T-helper 9 cell (primary cell): ENCODE results near the gene SMC6.

Source experiments
- DNase-seq: peaks from one replicate; pipeline ENCODE4 v3.0.0-alpha.2; 2020
- total RNA-seq, 2 donors: gene quantifications; one replicate each; lab custom pipeline; 2026; lab: John Stamatoyannopoulos, UW

The SMC6 gene, protein sequence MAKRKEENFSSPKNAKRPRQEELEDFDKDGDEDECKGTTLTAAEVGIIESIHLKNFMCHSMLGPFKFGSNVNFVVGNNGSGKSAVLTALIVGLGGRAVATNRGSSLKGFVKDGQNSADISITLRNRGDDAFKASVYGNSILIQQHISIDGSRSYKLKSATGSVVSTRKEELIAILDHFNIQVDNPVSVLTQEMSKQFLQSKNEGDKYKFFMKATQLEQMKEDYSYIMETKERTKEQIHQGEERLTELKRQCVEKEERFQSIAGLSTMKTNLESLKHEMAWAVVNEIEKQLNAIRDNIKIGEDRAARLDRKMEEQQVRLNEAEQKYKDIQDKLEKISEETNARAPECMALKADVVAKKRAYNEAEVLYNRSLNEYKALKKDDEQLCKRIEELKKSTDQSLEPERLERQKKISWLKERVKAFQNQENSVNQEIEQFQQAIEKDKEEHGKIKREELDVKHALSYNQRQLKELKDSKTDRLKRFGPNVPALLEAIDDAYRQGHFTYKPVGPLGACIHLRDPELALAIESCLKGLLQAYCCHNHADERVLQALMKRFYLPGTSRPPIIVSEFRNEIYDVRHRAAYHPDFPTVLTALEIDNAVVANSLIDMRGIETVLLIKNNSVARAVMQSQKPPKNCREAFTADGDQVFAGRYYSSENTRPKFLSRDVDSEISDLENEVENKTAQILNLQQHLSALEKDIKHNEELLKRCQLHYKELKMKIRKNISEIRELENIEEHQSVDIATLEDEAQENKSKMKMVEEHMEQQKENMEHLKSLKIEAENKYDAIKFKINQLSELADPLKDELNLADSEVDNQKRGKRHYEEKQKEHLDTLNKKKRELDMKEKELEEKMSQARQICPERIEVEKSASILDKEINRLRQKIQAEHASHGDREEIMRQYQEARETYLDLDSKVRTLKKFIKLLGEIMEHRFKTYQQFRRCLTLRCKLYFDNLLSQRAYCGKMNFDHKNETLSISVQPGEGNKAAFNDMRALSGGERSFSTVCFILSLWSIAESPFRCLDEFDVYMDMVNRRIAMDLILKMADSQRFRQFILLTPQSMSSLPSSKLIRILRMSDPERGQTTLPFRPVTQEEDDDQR
- total RNA-seq = 32.6 to 52.3 reads per million in 2 donors

DNA sequence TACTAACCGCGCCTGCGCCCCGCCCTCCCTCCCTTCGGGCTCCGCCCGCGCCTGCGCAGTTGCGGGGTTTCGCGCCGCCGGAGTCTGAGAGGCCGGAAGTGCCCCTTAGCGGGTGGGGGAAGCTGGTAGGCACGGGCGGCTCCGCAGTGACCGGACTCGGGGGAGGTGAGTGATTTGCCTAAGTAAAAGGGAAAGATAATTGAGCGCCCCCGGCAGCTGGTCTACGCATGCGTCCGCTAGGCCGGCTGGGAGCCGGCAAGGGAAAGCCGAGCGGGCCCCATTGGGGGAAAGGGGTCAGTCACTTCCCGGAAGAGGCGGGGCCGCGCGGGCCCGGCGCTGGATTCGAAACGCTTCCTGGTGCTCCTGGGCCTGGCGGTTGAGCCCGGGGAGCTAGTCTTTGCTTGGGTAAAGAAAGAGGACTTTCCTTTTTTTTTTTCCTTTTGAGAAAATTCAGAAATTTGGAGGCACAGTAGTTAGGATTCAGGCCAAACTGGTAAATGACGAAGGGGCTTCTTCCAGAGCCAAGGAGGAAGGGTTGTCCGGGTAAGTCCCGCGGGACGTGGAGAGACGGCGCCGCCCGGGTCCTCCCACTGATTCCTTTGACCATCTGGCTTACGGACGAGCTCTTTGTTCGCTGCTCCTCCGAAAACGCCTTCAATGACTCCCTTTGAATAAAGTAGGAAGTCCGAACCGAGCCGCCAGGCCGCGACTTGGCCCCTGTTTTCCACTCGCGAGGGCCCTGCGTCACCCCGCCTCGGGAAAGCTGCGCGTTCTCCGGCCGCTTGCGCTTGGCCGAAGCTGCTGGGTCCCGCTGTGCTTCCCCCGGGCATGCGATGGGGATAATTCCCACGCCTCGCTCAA, at the start of gene SMC6, which contains the start of gene GEN1:
Gene SMC6, minus strand, starts transcription at position 8 of the 861 bp plus-strand sequence. CDS start 7,864 bp downstream, outside the sequence.
Gene GEN1, plus strand, starts transcription at position 336 of the 861 bp plus-strand sequence. CDS start 5,806 bp downstream, outside the sequence.
- peak; percentile 87 for DNase-seq

DNA sequence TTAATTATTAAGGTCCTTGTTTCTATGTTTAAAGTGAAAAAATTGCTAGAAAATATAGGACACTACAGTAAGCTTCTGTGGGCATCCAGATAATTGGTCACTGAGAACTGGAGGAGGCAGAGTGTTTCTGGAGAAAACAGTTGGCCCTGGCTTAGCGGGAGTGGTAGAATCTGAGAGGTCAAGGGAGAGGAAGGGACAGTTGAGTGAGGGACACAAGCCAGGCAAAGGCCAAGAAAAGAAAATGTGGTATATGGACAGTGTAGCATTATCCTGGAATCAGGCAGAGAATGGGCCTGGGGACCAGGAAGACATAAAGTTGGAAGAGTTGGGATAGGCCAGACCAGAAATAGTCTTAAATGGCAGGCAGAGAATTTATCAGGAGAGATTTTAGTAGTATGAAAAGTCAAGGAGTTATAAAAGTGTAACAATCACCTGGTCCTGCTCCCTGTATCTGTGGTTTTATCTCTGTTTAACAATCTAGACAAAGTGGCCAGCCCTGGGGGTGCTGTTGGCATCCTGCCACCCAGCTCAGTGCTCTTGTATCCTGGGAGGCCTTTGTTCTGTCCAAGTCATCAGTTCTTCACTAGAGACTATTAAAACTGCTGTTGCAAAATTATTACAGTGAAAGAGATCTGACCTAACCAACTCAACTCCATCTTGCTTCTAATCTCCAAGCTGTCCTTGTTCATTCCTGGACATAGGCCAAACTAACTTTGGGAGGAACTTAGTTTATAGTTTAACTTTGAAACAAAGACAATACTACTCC, 47.3 kb upstream of the SMC6 start:
- no peak for DNase-seq

DNA sequence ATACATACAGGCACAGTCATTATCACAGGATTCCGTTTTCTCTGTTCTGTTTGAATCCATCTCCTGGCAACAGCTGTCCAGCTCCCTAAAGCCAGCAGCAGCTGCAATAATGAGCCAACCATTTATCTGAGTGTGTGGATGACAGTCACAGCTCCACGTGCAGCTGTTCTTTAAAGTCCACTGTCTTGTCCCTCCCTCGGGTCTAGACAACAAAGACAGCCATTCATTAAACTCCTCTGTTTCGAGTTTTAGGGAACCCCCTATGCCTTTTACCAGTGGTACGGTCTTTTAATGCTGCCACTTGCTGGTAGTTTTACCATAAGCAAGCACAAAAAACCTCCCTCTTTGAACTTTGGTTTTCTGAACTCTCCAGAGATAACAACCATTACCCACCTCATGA, 46.6 kb upstream of the SMC6 start:
- no peak for DNase-seq

DNA sequence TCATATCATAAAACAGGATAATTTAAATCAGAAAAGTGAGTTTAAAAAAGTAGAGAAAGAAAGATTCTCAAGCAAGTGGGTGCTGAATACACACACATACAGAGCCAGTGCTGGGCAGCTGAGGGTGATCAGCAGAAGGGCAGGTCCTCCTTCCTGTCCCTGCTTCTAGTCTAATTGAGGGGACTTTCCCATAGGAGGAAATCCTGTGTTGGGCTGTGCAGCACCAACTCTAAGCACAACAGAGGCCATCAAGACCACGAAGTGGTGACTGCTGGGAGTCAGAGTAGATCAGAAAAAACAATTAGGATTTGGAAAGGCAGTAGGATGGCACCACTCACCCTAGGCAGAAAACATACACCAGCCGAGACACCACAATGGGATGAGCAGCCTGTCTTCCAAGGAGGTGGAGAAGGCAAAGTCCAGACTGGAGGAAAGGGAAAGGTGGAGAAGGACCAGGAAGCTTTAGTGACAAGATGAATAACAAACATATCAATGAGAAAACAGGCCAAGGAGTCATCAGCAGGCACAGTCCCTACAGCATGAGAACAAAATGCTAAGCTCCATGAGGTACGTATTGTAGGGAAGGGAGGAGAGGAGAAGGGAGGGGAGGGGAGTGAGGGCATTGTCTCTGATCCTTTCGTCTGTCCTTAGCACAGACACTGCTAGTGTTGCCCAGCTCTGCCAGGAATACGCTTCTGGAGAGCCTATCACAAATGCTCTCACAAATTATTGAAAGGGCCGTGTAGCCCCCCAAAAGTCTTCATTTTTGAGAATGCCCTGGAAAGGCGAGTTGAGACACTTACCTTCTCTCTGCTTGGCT, 45.9 kb upstream of the SMC6 start:
- DNase-seq = no peak

DNA sequence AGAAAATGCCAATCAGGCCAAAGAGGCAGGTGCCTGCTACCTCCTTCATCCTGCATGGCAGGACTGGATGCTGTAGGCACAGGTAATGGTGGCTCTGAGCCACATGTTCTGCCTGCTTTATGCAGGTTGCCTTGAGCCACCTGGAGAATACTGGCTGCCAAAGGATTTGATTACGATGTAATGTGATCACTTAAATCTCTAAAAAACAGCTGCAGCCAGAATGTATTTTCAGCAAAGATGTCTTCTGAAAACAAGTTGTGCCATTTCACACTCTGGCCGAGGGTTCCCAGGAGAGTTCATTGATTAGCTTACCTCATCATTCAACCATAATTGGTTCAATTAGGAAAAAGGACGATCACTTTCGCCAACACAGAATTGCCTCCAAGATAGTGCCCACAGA, 44.7 kb upstream of the SMC6 start:
- DNase-seq = no peak

DNA sequence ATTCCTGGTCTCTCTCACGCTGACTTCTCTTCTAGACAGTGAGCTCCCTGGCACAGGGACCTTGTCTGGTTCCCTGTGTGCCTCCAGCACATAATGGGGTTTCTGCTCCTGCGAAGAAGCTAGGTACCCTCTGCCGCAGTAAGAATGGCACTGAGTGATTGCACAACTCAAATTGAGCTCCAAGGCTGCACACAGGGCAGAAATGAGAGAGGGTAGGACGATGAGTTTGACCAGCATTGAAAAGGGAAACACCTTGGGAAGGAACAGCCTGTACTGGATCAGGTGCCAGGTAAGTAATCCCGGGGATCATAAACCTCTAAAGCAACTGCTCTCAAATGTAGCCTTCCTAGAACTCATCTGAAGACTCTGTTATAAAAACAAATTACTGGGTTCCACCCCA, 41.7 kb upstream of the SMC6 start:
- DNase-seq = no peak

DNA sequence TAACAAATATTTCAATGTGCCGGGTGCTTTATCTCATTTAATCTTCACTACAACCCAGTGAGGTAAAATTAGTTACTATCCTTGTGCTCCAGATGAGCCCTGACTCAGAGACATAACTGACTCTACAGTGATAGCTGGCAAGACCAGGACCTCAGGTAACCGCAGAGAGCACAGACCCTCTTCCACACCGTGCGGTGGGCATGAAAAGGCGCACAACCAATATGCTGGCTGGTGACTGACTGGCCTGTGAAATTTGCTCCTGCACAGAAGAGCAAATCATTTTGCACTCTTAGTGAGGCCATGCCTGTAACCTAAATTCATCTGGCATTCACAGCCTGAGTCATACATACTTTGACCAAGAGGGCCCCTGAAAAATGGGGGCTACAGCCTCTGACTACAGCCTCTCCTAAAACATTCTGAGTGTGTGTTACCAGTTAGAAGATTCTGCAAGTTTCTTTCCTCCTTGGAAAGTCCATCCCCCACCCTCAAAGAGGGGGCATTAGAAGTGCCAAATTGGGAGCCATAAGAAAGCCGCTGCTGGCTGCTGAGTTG, 40.3 kb upstream of the SMC6 start:
- DNase-seq = no peak

DNA sequence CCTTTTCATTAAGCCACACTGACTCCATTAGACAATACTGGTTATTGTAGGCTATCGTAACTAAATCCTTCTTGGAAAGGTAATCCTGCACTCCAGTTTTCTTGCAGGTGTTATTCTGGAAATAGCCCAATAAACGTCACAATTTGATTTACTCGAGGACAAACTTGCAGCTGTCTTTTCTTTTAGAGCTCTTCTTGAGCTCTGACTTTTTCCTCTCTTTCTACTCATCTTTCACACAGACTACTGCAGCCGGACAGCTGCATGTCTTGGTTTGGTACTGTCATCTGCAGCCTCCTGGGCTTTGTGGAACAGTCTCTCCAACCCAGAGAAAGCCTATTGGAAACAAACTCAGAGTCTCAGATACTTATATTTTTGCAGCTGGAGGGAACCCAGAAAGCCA, 39.7 kb upstream of the SMC6 start:
- DNase-seq = no peak

DNA sequence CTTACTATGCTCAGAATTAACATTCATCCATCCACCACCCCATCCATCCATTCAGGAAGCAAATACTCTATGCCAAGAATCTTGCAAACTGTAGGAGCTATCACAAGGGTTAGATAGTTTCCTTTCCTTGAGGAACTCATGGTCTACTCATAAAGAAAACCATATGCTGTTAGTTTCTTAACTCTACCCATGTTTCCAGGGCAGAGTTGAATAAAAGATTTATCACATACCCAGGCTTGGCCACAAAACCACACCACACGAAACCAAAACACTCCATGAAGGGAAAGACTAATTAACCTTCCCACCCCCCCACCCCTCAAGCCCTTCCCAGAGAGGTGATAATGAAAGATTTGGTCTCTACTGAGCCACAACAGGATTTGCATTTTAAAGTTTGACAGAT, 38.9 kb upstream of the SMC6 start:
- no peak for DNase-seq

DNA sequence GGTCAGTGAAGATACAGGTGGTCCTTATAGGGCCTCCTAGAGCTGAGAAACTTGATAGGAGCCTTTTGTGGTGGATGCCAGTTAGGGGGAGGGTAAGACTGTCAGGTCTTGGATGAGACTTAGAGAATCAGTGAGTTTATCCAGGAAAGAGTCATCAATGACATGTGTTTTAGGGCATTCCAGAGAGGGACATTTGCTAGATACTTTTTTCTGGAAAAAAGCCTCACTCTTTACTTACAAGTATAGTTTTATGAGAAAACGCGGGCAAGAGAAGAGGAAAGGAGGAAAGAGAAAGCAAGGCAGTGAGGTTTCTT, 38.2 kb upstream of the SMC6 start:
- no peak for DNase-seq

DNA sequence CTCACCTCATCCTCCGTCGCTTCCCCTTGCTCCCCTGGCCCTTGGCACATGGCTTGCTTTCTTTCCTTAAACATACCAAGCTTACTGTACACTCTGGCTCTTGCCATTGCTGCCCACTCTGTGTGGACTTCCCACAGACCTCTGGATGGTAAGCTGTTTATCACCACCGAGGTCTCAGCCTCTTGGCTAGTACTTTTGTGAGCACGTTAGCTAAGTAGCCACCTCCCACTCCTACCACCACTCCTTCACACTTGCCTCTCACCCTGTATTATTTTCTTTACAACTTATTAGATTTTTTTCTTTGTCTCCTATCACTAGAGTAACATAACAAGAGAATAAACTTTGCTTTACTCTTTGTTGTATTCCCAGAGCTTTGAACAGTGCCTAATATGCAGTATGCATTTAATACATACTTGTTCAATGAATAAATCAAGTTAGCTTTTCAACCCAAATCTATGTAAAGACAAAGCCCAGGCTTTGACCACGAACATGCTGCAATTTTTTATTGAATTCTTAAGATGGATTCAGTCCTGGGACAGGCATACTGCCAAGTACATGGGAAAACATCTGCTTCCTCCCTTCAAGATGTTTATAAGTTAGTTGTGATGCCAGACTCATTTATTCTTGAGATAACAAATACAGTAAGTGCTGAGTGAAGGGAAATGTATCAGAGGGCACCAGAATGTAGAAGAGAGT, 37.7 kb upstream of the SMC6 start:
- DNase-seq = no peak

DNA sequence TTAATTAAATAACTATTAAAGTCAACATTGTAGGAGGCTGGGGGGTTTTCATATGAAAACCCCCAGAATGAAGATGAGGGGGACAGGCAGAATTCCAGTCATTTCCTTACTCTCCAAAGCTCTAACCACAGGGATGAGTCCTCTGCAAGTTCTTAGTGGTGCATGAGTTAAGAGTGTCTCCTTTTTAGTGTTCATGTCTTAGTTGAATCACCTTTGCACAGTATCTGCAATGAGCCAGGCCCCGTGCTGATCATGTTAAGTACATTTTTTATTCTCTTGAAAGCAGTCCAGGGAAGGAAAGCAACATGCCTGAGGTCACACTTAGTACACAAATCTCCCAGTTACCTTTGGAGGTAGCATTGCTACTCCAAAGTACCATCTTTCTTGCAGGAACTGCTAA, 36.9 kb upstream of the SMC6 start:
- DNase-seq = no peak

DNA sequence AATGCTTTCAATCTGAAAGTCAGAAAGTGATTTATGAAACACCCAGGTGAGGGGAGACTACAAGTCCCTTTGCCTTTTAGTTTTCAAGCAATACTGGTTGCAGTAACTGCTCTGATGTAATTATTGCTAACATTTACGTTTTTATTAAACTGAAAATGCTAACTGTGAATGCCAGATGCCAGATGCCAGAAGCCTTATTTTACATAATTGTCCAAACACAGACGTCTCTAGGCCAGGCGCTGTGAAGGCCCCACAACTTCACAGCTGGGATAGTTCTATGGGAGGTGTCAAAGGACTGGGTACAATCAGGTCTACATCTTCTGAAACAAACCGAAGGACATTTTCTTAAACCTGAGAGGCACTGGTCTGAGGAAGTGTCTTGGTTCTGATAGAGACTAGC, 35.2 kb upstream of the SMC6 start:
- DNase-seq = no peak

DNA sequence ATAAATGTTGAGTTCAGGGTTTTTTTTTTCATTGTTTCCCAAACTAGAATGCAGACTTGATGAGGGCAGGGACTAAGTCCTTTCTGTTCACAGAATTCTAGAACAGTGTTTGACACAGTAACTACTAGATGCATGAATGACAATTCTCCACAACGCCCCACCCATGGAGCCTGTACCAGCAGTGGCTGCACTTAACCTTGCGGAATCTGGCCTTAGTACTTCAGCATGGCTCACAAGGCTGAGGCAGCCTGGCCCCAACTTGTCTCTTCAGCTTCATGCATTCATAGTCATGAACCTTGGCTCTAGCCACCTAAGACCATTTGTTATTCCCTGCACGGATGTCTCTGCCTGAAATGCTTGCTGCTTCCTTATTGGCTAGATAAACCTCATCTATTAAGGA, 33.1 kb upstream of the SMC6 start:
- no peak for DNase-seq

DNA sequence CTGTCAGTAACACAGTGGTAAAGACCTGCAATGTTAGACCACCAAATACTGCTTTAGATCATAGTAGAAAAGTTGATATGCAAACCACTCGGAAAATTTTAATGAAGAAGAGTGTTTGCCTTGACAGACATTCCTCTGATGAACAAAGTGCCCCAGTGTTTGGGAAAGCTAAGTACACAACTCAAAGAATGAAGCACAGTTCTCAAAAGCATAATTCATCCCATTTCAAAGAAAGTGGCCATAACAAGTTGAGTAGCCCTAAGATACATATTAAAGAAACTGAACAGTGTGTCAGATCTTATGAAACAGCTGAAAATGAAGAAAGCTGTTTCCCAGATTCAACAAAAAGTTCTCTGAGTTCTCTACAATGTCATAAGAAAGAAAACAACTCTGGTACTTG, 27.9 kb upstream of the SMC6 start:
- no peak for DNase-seq

DNA sequence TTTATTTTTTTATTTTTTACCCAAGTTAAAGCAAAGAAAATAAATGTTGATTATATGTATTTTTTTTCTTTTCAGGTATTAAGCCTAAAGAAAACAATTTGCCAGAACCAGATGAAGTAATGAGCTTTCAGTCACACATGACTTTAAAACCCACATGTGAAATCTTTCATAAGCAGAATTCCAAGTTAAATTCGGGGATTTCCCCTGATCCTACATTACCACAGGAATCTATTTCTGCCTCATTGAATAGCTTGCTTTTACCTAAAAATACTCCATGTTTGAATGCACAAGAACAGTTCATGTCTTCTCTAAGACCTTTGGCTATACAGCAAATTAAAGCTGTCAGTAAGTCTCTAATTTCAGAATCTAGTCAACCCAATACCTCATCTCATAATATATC, 26.9 kb upstream of the SMC6 start:
- DNase-seq = no peak

DNA sequence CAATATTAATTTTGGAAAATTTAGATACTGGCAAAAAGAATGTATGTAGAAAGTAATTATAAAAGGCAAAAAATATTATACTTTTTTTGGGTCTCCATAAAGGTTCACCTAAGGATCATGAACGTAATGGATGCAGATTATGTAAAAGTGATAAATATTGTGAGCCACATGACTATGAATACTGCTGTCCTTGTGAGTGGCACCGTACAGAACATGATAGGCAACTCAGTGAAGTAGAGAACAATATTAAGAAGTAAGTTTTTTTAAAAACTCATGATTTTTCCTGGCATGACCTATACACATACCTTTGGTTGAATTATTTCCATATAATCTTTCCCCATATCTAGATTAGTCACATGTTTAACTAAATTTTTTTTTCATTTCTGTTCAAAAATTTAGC, 18.9 kb upstream of the SMC6 start:
- no peak for DNase-seq

DNA sequence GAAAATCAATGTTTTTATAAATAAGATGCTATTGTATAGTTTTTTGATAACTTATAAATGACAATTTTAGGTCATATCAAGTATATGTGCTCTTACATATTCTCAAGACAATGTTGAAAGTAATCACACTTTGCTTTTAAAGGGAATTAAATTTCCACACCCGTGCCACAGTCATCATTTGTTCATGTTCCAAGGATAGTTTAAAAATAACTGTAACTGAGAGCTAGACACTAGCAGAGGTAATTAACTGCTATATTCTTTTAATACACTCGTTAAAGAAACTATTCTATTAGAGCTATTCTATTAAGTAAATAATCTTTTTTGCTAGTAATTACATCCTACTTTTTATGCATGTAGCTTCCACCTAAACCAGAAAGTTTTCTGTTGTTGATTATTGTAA, 18.3 kb upstream of the SMC6 start:
- no peak for DNase-seq

DNA sequence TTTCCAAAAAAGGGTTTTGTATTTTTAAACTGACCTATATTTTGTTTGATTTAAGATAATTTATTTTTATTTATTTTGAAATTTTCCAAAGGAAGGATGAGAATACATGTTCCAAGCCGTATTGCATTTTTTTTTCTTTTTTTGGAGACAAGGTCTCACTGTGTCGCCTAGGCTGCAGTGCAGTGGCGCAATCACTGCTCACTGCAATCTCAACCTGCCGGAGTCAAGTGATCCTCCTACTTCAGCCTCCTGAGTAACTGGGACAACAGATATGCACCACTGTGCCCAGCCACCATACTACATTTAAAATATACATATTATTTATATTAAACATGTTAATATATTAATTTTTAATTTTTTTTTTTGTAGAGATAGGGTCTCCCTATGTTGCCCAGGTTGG, 15.3 kb upstream of the SMC6 start:
- DNase-seq = no peak

DNA sequence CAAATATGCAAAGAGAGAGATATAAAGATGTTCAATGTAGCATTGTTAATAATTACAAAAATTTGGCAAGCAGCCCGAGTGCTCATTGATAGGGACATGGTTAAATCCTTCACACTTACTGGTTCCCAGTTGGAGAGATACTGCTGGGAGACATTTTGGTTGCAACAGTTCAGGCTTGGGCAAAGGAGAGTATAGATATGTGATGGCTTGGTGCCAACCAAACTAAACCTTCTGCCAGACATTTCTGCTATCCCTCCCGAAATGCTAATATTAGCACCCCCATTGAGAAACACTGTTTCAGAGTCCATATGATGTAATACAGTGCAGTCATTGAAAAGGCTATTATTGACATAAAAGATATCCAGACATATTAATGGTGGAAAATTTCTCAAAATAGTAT, 11.8 kb upstream of the SMC6 start:
- DNase-seq = no peak
